Left lung (tissue), 10 donors: Measurements from ENCODE around the gene PCSK7. TPM values are rescaled to one million over a fixed set of nuclear protein-coding genes. Genes with fewer than 3 reads are reported as not detected.
"Not testable (repeated sequence)": the region's sequence is repeated elsewhere in the genome, so short reads cannot be mapped to it uniquely, and the experiment has no call there.

Experiments used
- ATAC-seq: fragments of 200-7000 bp; cut with Tn5 transposase; one replicate; pipeline ENCODE4 v1.9.1; 2020; ENCODE audit warnings: moderate library complexity
- DNase-seq, 4 donors: peaks; one replicate each; pipeline ENCODE4 v3.0.0-alpha.2; 2013 to 2020
- H3K27ac ChIP-seq, 2 donors: fragments of 200-600 bp; sonication (generic) in 1 of 2; one replicate each; pipeline versions ENCODE4 v1.5.0 to v1.8.0; 2020 to 2021
- H3K27me3 ChIP-seq, 2 donors: fragments of 200-600 bp; sonication (generic) in 1 of 2; one replicate each; pipeline versions ENCODE4 v1.5.0 to v1.8.0; 2020 to 2021
- H3K36me3 ChIP-seq, 2 donors: fragments of 200-600 bp; sonication (generic) in 1 of 2; one replicate each; pipeline versions ENCODE4 v1.5.0 to v1.8.0; 2020 to 2021
- H3K4me1 ChIP-seq, 2 donors: fragments of 200-600 bp; one replicate each; pipeline ENCODE4 v1.8.0; 2021
- H3K4me3 ChIP-seq, 2 donors: fragments of 200-600 bp; sonication (generic) in 1 of 2; one replicate each; pipeline versions ENCODE4 v1.5.0 to v1.8.0; 2020 to 2021; ENCODE audit warnings: mild to moderate bottlenecking in 1 of 2
- H3K9me3 ChIP-seq, 2 donors: fragments of 200-600 bp; sonication (generic) in 1 of 2; one replicate each; pipeline versions ENCODE4 v1.5.0 to v1.8.0; 2020 to 2021
- intact Hi-C, 2 donors: fragments of 100-400 bp; cut with DNase I; formaldehyde crosslinking; loops; one replicate each; pipeline versions ENCODE4 v1.11.2 to v1.14.2; 2022
- polyA plus RNA-seq, 6 donors: library from polyadenylated mRNA; unstranded; fragments of 120-200 nt; gene quantifications; one replicate each; pipeline ENCODE4 v1.2.1, GENCODE V29; 2013; ENCODE audit not compliant: insufficient read length in 6 of 6
- total RNA-seq, 2 donors: library from RNA; stranded (reverse); fragmentation: NEBNext Ultra II Directional; extraction: Animal tissue kit (Norgen Biotek cat#: 25700); gene quantifications; one replicate each; pipeline ENCODE4 v1.2.1, GENCODE V29; 2021
- TF ChIP-seq, protein P1 (sequence below), 2 donors: fragments of 200-600 bp; sonication (generic) in 1 of 2; IDR thresholded peaks; one replicate each; pipeline versions ENCODE4 v1.5.0 to v1.8.0; 2021; ENCODE audit warnings: antibody characterized with exemption in 2 of 2
- donor health status: DM: no; HTN: yes; CAD: no.
- donor health status: DM: no; HTN: no; CAD: no.

PCSK7 gene
- total and polyA plus RNA-seq, 8 donors, result 24.5 to 77.8 (median 30.2) TPM

DNA sequence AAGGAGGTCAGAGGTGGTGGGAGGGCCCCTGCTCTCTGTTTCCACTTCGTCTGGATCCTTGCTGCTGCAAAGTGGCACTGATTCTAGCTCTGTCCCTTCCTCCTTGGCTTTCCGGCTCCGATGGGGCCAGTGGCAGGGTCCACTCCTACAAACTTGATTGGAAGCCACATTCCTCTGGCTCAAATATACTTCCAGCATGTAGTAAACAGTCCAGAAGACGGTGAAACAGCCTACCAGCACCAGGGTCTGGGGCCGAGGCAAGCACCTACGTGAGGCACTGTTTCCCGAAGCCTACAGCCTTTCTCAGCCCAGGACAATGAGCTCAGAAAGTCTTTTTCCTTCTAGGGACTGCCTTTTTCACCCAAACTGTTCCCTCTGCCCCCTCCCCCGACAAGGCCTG is 25.8 kb downstream of the PCSK7 start:
- peaks cover 0 to 52% of the 10 kb centered on the region in 2 donors for H3K36me3 ChIP-seq
- H3K4me1 ChIP-seq, H3K27me3 ChIP-seq, intact Hi-C loops, H3K27ac ChIP-seq, H3K9me3 ChIP-seq, H3K4me3 ChIP-seq, ATAC-seq: not testable (repeated sequence)
- peak in 1 of 4 donors; percentile 30 for DNase-seq

DNA sequence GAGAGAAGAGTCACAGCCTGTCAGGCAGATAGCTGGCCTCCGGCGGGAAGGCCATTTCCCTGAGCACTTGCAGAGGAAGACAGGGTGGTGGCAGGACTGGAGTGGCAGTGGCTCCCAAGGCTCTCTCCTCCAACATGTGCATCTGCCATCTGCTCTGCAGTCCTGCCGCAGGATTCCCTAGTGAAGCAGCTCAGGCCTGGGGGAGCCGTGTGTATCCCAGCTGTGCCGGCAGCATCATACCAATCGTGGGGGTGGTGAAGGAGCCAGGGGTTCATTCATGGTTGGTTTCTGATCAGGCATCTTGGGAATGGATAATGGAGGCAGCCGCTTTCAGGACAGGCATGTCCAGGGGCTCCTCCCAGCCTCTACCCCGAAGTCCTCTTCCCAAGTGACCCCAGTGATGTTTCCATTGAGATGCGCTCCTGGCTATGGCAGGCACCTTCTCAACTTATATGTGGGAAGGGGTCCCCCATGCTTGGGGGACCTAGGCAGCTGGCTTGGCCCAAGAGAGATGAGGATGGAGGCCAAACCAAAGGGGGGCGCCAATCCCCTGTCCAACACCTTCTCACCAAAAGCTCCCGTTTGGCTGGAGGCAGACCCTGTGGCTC is 26.6 kb downstream of the PCSK7 start:
- intact Hi-C loops, result no loop called here
- H3K27ac ChIP-seq, result peak overlapping the region in 1 of 2 donors; percentile 18

DNA sequence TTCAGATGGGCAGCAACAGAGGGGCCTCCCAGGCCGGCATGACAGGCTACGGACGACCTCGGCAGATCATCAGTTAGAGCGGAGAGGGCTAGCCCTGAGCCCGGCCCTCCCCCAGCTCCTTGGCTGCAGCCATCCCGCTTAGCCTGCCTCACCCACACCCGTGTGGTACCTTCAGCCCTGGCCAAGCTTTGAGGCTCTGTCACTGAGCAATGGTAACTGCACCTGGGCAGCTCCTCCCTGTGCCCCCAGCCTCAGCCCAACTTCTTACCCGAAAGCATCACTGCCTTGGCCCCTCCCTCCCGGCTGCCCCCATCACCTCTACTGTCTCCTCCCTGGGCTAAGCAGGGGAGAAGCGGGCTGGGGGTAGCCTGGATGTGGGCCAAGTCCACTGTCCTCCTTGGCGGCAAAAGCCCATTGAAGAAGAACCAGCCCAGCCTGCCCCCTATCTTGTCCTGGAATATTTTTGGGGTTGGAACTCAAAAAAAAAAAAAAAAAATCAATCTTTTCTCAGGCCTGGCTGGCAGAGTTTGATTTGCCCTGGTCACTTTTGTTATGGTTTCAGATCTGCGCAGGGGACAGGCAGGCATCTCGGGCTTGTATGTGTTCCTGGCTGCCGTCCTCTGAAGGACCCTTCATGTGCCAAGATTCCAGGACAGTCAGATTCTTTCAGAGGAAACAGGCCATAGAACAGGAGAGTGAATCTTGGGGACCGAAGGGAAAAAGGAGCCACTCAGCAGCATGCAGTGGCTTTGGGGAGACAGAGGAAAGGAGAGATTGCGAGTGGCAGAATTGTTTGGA is 27.4 kb downstream of the PCSK7 start:
- DNase-seq (no peak), ATAC-seq (no peak)
- Histone ChIP-seq H3K36me3 (peaks cover 0 to 38% of the 10 kb centered on the region in 2 donors), H3K9me3 (no peaks in the 10 kb centered on the region), H3K27me3 (no peaks in the 10 kb centered on the region), H3K4me1 (peaks cover 0 to 2% of the 10 kb centered on the region in 2 donors), H3K4me3 (no peak overlapping the region), H3K27ac (peak overlapping the region in 1 of 2 donors; percentile 18)
- intact Hi-C loops, result no loop called here
- TF ChIP-seq, protein P1, sequence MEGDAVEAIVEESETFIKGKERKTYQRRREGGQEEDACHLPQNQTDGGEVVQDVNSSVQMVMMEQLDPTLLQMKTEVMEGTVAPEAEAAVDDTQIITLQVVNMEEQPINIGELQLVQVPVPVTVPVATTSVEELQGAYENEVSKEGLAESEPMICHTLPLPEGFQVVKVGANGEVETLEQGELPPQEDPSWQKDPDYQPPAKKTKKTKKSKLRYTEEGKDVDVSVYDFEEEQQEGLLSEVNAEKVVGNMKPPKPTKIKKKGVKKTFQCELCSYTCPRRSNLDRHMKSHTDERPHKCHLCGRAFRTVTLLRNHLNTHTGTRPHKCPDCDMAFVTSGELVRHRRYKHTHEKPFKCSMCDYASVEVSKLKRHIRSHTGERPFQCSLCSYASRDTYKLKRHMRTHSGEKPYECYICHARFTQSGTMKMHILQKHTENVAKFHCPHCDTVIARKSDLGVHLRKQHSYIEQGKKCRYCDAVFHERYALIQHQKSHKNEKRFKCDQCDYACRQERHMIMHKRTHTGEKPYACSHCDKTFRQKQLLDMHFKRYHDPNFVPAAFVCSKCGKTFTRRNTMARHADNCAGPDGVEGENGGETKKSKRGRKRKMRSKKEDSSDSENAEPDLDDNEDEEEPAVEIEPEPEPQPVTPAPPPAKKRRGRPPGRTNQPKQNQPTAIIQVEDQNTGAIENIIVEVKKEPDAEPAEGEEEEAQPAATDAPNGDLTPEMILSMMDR (IDR thresholded peaks at IDR 0.05), result no peak

More for the DNA sequence above, 26.6 kb downstream of the PCSK7 start:
- Histone ChIP-seq H3K9me3 (no peaks in the 10 kb centered on the region), H3K4me1 (no peaks in the 10 kb centered on the region), H3K27me3 (no peaks in the 10 kb centered on the region), H3K4me3 (no peak overlapping the region), H3K36me3 (peaks cover 0 to 46% of the 10 kb centered on the region in 2 donors)
- TF ChIP-seq, protein P1 (IDR thresholded peaks at IDR 0.05), result no peak
- DNase-seq (peak in 1 of 4 donors; percentile 60), ATAC-seq (no peak)

DNA sequence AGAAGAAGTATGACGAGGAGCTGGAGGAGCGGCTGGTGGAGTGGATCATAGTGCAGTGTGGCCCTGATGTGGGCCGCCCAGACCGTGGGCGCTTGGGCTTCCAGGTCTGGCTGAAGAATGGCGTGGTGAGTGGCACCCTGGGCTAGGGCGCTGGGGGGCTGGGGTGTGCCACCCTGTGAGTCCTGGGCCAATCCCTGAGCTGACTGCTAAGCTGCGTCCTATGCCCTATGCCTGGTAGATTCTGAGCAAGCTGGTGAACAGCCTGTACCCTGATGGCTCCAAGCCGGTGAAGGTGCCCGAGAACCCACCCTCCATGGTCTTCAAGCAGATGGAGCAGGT is 28.8 kb downstream of the PCSK7 start:
- intact Hi-C loops, result no loop called here
- ATAC-seq, result no peak
- TF ChIP-seq, protein P1 (IDR thresholded peaks at IDR 0.05), result no peak
- DNase-seq, result no peak
- Histone ChIP-seq H3K4me1 (peaks cover 8 to 14% of the 10 kb centered on the region in 2 donors), H3K9me3 (no peaks in the 10 kb centered on the region), H3K36me3 (peaks cover 0 to 37% of the 10 kb centered on the region in 2 donors), H3K27ac (no peak overlapping the region), H3K4me3 (no peak overlapping the region), H3K27me3 (no peaks in the 10 kb centered on the region)

DNA sequence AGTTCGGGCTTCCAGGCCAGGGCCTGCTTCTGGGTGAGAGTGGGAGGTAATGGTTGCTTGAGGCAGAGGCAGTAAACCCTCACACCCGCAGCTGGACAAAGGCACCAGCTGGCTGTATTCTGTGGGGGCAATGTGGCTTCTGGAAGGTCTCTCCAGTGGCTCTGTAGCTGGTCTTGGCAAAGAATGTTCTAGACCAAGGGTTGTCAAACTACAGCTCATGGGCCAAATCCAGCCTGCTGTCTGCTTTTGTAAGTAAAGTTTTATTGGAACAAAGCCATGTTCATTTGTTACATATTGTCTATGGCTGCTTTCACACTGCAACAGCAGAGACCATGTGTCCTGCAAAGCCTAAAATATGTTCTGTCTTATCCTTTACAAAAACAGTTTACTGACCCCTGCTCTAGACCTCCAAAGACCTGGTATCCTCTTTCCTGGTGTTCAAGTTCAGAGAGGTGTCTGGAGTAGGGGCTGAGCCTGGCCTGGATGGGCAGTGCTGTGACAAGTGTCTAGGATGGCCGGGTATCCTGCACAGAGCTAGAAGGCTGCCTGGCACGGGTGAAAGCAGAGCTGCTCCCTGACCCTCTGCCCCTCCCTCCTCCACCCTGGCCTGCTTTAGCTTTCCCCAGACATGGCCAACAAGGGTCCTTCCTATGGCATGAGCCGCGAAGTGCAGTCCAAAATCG is 29.3 kb downstream of the PCSK7 start:
- no peak for ATAC-seq
- Histone ChIP-seq H3K4me1 (peaks cover 11 to 19% of the 10 kb centered on the region in 2 donors), H3K9me3 (no peaks in the 10 kb centered on the region), H3K36me3 (peaks cover 0 to 37% of the 10 kb centered on the region in 2 donors), H3K4me3 (peak overlapping the region in 1 of 2 donors; percentile 34), H3K27ac (peak overlapping the region in 1 of 2 donors; percentile 67), H3K27me3 (no peaks in the 10 kb centered on the region)
- intact Hi-C loops, result no loop called here
- TF ChIP-seq, protein P1 (IDR thresholded peaks at IDR 0.05), result no peak
- DNase-seq, result peak in 1 of 4 donors; percentile 47
